Hepatocyte (in vitro differentiated cells): ENCODE data around the gene COL28A1. TPM values are rescaled to one million over a fixed set of nuclear protein-coding genes. Genes with fewer than 3 reads are reported as not detected.

Experiments
- DNase-seq: peaks from one replicate; pipeline ENCODE4 v3.0.0-alpha.2; 2016; ENCODE audit warnings: low spot score
- H2AFZ ChIP-seq: fragments of 200-600 bp; sonication (generic); 2 replicates; pipeline ENCODE4 v1.6.0; 2016; ENCODE audit warnings: antibody characterized with exemption, mild to moderate bottlenecking
- H3K27ac ChIP-seq: fragments of 200-600 bp; sonication (generic); 2 replicates; pipeline ENCODE4 v1.5.1; 2016; ENCODE audit warnings: mild to moderate bottlenecking
- H3K27me3 ChIP-seq: fragments of 200-600 bp; sonication (generic); 2 replicates; pipeline ENCODE4 v1.6.1; 2016
- H3K36me3 ChIP-seq: fragments of 200-600 bp; sonication (generic); replicated peaks from 2 replicates; pipeline ENCODE4 v1.5.1; 2016; ENCODE audit warnings: low read depth; ENCODE audit not compliant: insufficient read depth
- H3K4me1 ChIP-seq: fragments of 200-600 bp; sonication (generic); 2 replicates; pipeline ENCODE4 v1.5.1; 2016; ENCODE audit warnings: mild to moderate bottlenecking, moderate library complexity; ENCODE audit not compliant: insufficient read depth
- H3K4me2 ChIP-seq: fragments of 200-600 bp; sonication (generic); 2 replicates; pipeline ENCODE4 v1.6.0; 2016
- H3K4me3 ChIP-seq: fragments of 200-600 bp; sonication (generic); 2 replicates; pipeline ENCODE4 v1.5.1; 2016; ENCODE audit warnings: mild to moderate bottlenecking
- H3K79me2 ChIP-seq: fragments of 200-600 bp; sonication (generic); 2 replicates; pipeline ENCODE4 v1.6.0; 2017; ENCODE audit warnings: mild to moderate bottlenecking
- H3K9me2 ChIP-seq: fragments of 200-600 bp; sonication (generic); replicated peaks from 2 replicates; pipeline ENCODE4 v1.6.0; 2017; ENCODE audit warnings: mild to moderate bottlenecking; ENCODE audit not compliant: insufficient read depth
- H3K9me3 ChIP-seq: fragments of 200-600 bp; sonication (generic); 2 replicates; pipeline ENCODE4 v1.5.1; 2016; ENCODE audit warnings: low read depth, mild to moderate bottlenecking
- H4K20me1 ChIP-seq: fragments of 200-600 bp; sonication (generic); 2 replicates; pipeline ENCODE4 v1.6.0; 2016; ENCODE audit warnings: mild to moderate bottlenecking; ENCODE audit not compliant: insufficient read depth, poor library complexity, severe bottlenecking
- CTCF ChIP-seq: fragments of 200-600 bp; sonication (generic); IDR thresholded peaks from 2 replicates; pipeline ENCODE4 v1.5.1; 2016; ENCODE audit warnings: antibody characterized with exemption, mild to moderate bottlenecking; ENCODE audit not compliant: poor library complexity
- EZH2 ChIP-seq: fragments of 200-600 bp; sonication (generic); IDR thresholded peaks from 2 replicates; pipeline ENCODE4 v1.6.1; 2016; ENCODE audit warnings: antibody characterized with exemption, mild to moderate bottlenecking, borderline replicate concordance
- EZH2phosphoT487 ChIP-seq: fragments of 200-600 bp; sonication (generic); IDR thresholded peaks from one replicate; pipeline ENCODE4 v1.6.1; 2018; ENCODE audit warnings: antibody characterized with exemption, mild to moderate bottlenecking, low read depth, moderate library complexity; ENCODE audit not compliant: unreplicated experiment, severe bottlenecking
- WGBS: methylation state at CpG from one replicate; pipeline ENCODE4 v1.1.6; 2016; ENCODE audit warnings: low lambda C conversion rate; ENCODE audit errors: missing lambda C conversion rate; 5-methylcytosine and 5-hydroxymethylcytosine counted together
- polyA plus RNA-seq: library from polyadenylated mRNA; unstranded; fragments of >200 nt; fragmentation: Nextera tagmentation; extraction: Ambion mirVana; gene quantifications from 2 replicates; pipeline ENCODE4 v1.2.1, GENCODE V29; 2016
- total RNA-seq: library from RNA; depleted of rRNA; stranded (reverse); fragments of >200 nt; gene quantifications from 2 replicates; pipeline ENCODE4 v1.2.3, GENCODE V29; 2014

Gene COL28A1
- total and polyA plus RNA-seq, 2 experiments from 2014 or later = 0.28 to 0.47 TPM

- H2AFZ ChIP-seq = no peak overlapping the region
- H3K27ac ChIP-seq = no peak overlapping the region
- no peaks in the 10 kb centered on the region for H3K4me1 ChIP-seq
- DNase-seq = no peak
- H3K36me3 ChIP-seq = no peaks in the 10 kb centered on the region
- no peaks in the 10 kb centered on the region for H3K9me3 ChIP-seq
- 81% methylated on average over 4 of the region's 4 CpGs for WGBS
- H3K4me2 ChIP-seq = no peak overlapping the region
- no peak overlapping the region for H3K4me3 ChIP-seq
- H4K20me1 ChIP-seq = no peaks in the 10 kb centered on the region
- H3K9me2 ChIP-seq = no peaks in the 10 kb centered on the region
- no peaks in the 10 kb centered on the region for H3K27me3 ChIP-seq
- no peaks in the 10 kb centered on the region for H3K79me2 ChIP-seq
- TF ChIP-seq EZH2phosphoT487 (no peak), EZH2 (no peak), CTCF (no peak)
These were observed 3.5 kb upstream of the COL28A1 start for GRCh38 chr7:7539152-7539551.

GRCh38 chr7:7537711-7538110 is 2.0 kb upstream of the COL28A1 start:
- no peaks in the 10 kb centered on the region for H3K27me3 ChIP-seq
- 84% methylated on average over 2 of the region's 2 CpGs for WGBS
- no peaks in the 10 kb centered on the region for H3K36me3 ChIP-seq
- H3K9me3 ChIP-seq = no peaks in the 10 kb centered on the region
- no peak overlapping the region for H3K4me2 ChIP-seq
- H3K4me3 ChIP-seq = no peak overlapping the region
- H2AFZ ChIP-seq = no peak overlapping the region
- H4K20me1 ChIP-seq = no peaks in the 10 kb centered on the region
- H3K9me2 ChIP-seq = no peaks in the 10 kb centered on the region
- TF ChIP-seq EZH2phosphoT487 (no peak), CTCF (no peak), EZH2 (no peak)
- no peaks in the 10 kb centered on the region for H3K4me1 ChIP-seq
- no peak for DNase-seq
- no peak overlapping the region for H3K27ac ChIP-seq
- no peaks in the 10 kb centered on the region for H3K79me2 ChIP-seq

- TF ChIP-seq EZH2 (no peak), CTCF (no peak), EZH2phosphoT487 (no peak)
- H3K9me3 ChIP-seq = no peaks in the 10 kb centered on the region
- no peaks in the 10 kb centered on the region for H3K4me1 ChIP-seq
- 87% methylated on average over 5 of the region's 5 CpGs for WGBS
- H3K4me2 ChIP-seq = no peak overlapping the region
- no peaks in the 10 kb centered on the region for H4K20me1 ChIP-seq
- H3K27ac ChIP-seq = no peak overlapping the region
- H3K9me2 ChIP-seq = no peaks in the 10 kb centered on the region
- H3K4me3 ChIP-seq = no peak overlapping the region
- no peak for DNase-seq
- no peak overlapping the region for H2AFZ ChIP-seq
- no peaks in the 10 kb centered on the region for H3K27me3 ChIP-seq
- H3K79me2 ChIP-seq = no peaks in the 10 kb centered on the region
- H3K36me3 ChIP-seq = no peaks in the 10 kb centered on the region
These were observed 835 bp upstream of the COL28A1 start for GRCh38 chr7:7536396-7537019.
